ENCODE results near the gene RGS12. TPM values are rescaled to one million over a fixed set of nuclear protein-coding genes. Genes with fewer than 3 reads are reported as not detected.
A peak's percentile ranks its signal among the peaks of the same experiment; 100 is the strongest.
"Not testable (repeated sequence)": the region's sequence is repeated elsewhere in the genome, so short reads cannot be mapped to it uniquely, and the experiment has no call there.

Gene RGS12
- polyA plus RNA-seq, 1 donor: 34.8 TPM

DNA sequence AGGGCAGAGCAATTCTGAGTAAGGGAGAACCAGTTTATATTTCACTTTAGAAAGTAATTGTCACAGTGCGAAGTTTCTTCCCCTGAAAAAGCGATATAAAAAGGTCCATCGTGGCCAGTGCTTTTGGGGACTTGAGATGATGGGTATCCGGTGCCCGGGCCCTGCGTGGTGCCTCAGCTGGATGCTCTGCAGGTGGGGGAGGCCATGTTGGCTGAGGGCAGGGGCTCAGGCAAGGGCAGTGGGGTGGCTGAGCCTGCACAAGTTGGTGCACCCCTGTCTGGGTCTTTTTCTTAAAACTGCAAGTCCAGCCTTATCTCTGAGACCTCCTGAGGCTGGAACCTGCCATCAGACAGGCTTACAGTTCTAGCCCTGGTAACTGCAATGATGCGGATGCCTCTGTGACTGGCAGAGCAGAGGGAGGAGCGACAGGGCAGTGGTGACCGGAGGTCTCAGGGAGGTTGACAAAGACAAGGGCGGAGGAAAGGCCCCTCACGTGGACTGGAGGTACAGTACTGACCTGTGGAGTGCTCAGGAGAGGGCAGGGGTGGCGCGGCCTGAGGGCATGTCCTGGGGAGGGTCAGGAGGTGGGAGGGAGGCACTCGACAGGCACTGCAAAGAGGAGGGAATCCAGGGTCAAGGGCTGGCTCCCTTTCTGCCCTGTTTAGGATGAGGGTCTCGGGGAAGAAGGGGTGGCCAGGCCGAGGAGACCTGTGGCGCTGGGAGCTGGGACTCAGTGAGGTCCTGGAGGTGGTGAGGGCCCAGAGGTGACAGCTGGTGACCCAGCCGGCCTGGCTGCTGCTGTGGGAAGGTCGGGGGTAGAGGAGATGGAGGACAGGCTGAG, 1.8 kb downstream of the RGS12 start:
- DNase-seq (ENCODE audit: low read depth): no peak

DNA sequence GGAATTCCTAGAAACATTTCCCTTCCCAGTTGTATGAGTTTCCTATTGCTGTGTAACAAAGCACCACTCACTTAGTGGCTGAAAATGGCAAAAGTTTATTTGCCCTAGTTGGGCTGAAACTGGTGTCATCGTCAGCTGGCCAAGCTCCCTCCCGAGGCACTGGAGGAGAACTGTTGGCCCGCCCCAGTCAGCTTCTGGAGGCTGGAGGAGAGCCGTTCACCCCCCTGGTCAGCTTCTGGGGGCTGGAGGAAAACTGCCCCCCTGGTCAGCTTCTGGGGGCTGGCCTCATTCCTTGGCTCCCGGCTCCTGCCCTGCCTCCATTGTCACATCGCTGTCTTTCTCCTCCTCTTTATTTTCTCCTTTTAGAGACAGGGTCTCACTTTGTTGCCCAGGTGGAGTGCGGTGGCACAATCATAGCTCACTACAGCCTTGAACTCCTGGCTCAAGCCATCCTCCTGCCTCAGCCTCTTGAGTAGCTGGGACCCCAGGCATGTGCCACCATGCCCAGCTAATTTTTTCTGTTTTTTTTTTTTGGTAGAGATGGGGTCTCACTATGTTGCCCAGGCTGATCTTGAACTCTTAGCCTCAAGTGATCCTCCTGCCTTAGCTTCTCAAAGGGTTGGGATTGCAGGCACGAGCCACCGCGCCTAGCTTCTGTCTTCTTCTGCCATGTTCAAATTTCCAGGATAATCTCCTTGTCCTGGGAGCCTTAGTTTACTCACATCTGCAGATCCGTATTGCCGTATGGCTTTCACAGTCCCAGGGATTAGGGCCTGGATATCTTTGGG, 3.2 kb downstream of the RGS12 start:
- no peak for DNase-seq (ENCODE audit: low read depth)

DNA sequence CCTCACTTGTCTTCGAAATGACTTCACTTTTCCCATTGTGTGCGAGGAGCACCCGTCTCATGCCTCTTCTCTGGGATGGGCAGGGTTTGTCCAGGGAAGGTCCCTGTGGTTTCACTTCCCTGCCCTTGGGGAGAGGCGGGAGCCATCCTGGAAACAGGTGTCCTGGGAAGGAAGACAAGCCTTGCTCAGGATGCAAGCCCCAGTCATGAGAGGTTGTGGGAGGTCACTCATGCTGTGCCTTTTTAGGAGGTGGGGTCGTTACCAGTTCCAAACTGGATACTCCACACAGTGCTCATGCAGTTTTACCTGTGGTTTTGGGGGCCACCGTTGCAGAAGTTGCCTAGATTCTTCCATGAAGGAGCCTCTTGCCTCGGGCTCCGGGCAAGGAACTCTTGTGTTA, 3.8 kb downstream of the RGS12 start:
- no peak for DNase-seq (ENCODE audit: low read depth)

DNA sequence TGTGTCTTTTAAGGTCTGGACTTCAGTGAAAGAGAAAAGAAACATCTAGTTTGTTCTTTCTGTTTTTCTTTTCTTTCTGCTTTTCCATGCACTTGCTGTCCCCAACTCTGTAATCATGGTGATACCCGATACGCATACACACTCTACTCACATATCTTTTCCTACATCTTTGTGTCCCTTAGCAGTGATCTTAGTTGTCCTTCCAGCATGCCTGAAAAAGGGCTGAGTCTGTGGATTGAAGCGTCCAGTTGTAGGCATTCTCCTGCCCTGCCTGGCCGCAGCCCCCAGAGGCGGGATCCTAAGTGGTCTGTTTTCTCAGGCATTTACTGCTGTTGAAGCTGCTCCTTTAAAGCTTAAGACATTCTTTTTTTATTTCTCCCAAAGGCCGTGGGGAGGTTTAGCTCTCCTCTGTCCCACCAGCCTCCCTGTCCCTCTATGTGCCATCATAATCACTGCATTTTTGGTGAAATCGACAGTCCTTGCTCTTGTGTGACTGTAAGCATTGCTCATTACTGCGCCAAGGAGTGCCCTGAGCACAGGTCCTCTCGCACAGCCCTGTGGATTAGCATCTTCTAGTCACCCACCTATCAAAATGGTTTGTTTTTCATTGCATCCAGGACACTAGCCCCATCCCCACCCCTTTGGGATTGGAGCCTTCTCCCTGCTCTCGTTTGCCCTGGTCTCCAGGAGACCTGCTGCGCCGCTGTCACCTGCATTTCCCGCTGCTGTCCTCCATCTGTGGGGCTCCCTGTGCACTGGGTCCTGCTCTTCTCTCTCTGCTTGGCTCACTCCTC, 4.4 kb downstream of the RGS12 start:
- no peak for DNase-seq (ENCODE audit: low read depth)

DNA sequence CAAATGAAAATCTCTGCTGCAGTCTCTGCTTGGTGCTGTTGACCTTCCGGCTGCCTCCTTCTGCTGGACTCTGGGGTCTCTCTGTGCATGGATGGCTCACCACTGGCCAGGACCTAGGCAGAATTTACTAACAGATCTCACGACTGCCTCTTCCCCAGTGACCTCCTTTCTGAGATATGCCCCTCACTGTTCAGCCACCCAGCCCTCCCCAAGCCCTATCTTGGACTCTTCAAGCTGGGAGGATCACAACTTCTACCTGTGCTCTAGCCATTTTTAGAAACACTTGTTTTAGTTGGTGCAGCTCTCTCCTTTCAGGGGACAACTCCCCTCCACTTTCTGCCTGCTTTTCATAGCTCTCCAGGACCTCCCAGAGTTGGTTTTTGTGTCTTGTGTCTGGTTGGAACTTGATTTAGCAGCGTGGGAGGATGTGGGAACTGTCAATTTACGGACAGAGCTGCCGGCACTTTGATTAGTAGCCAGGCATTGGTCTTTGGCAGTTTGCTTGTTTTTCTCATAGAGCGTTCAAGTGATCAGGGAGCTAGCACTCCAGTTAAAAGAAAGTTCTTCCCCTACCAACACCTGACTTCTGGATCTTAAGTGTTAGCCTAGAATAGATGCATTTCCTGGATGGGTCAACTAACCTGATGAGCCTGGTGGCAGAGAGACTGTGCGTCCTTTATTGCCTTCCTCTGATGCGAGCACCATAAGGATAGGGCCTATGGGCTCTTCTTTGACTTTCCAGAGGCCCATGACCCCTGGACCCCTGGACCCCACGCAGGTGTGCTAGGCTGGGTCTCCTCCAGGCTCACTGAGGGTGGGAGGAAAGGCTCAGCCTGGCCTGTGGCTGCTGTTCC, 6.5 kb downstream of the RGS12 start:
- no peak for DNase-seq (ENCODE audit: low read depth)

DNA sequence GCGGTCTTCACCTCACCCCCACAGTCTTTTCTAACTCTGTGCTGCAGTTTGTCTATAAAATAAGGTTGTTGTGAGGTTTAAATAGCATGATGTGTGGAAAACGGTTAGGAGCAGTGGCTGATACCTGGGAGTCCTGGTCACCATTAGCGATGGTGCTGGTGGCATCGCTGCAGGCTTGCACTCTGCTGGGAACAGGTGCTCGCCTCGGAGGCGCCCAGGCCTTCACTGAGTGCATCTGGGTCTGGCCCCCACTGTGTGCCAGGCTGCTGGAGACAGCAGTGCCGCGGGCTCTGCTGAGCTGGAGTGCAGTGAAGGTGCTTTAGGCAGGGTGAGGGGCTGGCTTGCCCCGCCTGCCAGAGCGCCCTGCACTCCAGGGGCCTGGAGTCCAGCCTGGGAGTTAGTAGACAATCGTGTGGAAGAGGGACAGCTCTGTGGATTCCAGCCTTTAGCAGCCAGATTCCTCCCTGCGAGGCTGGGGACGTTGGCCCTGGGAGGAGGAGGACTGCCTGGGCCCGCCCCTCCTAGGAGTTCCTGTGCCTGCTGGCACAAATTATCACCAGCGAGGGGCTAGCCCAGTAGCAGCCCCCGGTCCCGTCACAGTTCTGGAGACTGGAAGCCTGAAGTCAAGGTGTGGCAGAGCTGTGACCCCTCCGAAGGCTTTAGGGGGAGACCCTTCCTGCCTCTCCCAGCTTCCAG, 7.3 kb downstream of the RGS12 start:
- no peak for DNase-seq (ENCODE audit: low read depth)

DNA sequence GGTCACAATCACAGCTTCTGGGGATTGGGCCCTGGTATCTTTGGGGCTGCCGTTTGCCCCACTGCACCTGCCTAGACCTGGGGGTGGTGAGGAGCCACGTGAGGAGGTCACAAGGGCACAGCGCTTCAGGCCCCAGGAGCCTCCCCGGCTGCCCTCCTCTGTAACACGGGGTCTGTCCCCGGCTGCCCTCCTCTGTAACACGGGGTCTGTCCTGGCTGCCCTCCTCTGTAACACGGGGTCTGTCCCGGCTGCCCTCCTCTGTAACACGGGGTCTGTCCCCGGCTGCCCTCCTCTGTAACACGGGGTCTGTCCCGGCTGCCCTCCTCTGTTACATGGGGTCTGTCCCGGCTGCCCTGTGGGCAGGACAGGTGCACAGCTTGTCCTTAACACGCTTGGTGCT, 8.1 kb downstream of the RGS12 start:
- not testable (repeated sequence) for DNase-seq (ENCODE audit: low read depth)

DNA sequence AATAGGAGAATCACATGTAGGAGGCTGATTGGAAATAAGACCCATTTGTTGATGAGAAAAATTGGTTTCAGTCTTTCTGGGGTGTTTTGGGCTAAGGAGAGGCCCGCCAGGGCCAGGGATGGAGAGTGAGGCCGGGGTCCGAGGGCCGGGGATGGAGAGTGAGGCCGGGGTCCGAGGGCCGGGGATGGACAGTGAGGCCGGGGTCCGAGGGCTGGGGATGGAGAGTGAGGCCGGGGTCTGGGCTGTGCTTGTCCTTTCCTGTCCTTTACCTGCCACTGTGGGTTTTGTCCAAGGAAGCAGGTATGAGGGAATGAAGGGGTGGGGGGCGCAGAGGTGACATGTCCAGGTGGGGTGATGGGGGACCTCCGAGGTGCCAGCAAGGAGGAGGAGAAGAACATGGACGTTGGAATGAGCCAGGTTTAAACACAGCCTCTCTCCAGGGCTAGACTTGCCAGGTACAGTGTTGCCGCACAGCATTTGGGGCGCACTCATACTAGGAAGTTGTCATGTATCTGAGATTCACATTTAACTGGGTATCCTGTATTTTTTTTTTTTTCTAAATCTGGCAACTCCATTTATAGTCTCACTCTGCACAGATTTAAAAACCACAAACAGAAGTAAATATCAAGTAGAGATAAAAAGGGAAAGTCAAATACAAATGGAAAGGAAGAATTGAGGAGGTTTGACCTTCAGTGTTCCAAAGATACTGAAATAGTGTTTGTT, 8.8 kb downstream of the RGS12 start:
- no peak for DNase-seq (ENCODE audit: low read depth)

DNA sequence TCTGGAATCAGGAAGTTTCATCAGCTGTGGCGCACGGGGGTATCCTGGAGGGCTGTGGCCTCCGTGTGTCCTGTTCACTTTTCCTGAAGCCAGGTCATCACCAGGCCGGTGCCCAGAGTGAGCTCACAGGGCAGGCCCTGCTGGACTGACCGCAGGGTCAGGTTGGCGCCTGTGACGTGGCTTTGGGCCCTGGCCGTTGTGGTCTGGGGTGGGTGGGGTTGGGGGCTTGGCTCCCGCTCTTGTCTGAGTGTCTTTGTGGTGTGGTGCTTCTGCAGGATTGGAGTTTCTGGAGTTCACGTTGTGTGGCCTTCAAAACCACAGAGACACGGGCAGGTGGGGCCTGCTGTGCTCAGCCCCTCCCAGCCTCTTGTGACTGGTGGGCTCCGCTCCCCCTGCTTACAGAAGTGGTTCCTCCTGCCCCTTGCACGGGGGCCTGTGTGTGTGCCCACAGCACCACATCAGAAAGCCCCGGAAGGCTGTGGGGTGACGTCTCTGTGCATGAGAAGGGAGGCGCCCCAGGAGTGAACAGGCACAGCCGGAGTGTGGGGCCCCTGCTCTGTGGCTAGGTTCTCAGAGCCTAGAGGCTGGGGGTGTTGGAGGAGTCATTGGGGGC, 9.5 kb downstream of the RGS12 start:
- no peak for DNase-seq (ENCODE audit: low read depth)

DNA sequence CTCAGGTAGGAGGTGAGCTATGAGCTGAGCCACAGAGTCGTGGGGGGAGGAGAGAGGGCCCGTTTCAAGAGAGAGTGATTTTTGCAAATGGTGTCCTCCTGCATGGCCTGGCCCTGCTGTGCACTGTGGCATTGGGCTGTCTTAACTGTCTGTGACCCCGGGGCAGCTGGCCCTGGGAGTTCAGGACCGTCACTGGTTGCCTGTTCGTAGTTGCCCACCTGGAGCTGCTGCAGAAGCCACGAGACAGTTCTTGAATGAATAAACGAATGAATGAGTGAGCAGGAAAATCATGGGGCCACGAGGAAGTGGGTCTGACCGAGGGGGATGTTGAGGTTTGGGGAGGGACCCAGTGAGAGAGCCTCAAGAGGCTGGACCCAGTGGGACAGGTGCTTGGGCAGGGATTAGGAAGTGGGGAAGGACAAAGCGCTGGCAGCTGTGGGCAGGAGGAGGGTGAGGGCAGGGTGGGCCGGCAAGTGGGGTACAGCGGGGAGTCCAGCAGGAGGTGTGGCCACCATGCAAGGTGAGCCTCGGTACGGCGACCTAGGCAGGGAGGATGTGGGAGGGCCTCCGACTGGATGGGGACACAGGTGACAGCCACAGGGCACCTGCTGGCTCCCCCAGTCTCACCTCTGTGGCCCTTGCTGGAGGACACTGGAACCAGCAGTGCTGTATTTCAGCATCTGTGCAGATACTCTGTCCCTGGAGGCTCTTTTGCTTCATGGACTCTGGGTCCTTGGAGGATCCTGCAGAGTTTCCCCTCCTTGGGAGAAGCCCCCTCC, 10.2 kb downstream of the RGS12 start:
- no peak for DNase-seq (ENCODE audit: low read depth)

DNA sequence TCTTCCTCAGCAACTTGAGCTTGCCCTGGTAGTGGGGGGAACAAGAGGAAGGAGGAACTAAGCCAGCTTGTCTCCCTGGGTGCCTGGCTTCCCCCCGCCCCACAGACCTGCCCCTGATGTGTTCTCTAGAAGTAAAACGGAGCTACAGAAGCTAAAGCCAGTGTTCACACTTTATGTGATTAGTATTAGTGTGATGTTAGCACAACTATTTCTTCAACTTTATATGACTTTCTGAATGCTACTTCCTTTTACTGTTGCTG, 10.7 kb downstream of the RGS12 start:
- DNase-seq (ENCODE audit: low read depth): no peak

DNA sequence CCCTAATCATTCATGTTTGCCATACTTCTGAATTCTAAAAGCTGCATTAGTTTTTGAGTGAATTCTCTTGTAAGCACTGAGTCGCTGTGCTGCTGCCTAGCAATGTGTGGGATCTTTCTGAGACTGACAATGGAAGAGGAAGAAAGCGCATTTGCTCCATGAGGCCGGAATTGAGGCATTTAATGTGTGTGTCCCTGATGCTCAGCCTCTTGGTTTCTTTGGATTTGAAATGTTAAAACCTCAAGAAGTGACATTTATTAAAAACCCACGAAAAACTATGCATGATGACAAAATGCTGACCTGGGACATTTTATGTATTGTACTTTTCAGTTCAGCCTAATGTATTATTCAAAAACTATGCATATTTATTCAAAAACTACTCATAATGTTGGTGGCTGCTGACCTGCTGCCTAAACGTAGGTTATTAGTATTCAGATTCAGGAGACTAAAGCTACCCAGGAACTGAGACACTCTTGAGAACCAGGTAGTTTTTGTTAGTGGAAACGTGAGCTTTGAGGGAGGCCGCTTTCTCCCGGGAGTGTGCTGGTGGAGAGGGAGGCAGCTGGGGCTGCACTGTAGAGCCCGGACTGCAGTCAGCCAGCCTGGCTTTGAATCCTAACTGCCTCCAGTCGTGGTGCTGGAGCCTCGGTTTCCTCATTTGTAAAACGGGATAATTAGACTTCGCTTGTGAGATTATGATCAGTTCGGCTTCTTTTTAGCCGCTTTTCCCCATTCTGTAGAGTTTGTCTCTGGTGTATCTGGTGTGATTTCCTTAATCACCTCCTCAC, 11.3 kb downstream of the RGS12 start:
- DNase-seq (ENCODE audit: low read depth): no peak

DNA sequence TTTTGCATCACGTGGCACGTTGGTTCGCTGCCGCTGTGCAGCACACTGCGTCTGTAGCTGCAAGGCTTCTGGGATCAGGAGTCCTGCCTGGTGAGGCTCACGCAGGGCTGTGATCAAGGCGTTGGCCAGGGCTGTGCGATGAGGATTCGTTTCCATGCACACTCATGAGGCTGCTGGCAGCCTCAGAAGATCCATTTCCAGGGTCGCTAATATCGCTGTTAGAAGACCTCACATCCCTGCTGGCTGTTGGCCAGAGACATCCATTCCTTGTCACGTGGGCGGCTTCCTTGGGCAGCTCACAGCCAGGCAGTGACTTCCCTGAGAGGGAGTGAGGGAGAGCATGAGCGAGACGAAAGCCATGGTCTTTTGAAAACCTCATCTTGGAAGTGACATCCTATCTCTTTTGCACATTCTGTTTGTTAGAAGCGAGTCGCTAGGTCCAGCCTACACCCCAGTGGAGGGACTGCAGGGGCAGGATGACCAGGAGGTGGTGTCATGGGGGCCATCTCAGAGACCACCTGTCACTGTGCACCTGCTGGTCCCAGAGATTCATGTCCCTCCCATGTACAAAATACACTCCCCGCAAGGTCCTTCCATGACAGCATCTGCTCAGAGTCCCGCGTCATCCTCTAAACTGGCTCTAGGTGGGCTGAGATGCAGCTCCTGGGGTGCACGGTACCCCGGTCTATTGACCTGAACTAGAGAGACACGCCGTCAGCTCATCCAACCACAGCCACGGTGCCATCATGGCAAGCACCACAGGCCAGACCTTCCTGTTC, 12.2 kb downstream of the RGS12 start:
- DNase-seq (ENCODE audit: low read depth): peak; percentile 25

DNA sequence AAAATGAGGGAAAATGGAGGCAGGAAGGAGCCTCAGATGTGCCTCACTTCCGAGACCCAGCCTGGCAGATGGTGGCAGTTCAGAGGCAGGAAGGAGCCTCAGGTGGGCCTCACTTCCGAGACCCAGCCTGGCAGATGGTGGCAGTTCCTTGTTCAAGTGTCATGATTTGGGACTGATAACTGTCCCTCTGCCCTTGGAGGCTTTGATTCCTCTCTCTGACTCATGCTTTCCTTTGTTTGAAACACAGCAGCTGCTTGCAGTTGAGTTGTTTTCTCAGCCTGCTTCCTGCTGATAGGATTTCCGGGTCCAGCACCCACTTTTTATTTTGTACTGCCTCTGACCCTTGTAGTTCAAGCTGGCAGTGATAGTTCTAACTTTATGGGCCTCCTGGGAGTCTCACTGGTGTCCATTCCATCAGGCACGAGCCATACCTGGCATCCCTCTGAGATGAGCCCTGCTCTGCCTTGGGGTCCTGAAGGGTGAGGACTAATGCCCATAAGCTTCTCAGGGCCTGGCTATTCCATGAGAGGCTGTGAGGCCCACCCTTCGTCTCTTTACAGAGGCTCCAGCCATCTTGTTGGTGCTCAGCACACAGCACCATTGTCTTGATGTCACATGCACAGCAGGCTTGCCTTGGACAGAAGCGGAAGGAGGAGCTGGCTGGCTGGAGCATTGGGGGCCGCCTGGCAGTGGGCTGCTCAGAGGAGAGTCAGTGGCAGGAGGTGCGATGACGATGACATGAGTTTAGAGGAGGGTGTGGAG, 13.0 kb downstream of the RGS12 start:
- no peak for DNase-seq (ENCODE audit: low read depth)

DNA sequence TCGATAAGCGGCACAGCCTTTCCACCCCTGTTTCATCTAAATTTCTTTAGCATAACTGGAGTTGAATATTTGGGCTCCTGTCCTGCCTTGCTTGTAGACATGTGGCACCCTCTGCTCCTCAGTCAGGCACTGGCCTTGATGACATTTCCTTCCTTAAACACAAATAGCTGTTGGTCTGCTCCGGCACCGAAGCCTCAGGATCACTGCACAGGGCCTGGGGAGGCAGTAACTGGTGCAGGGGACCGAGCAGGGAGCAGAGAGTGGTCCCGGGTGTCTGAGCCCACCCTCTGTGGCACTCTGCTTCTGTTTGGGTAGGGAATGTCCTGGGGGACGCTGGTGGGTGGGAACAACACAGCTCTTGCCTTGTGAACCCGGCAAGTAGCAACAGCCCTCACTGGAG, 13.6 kb downstream of the RGS12 start:
- no peak for DNase-seq (ENCODE audit: low read depth)

DNA sequence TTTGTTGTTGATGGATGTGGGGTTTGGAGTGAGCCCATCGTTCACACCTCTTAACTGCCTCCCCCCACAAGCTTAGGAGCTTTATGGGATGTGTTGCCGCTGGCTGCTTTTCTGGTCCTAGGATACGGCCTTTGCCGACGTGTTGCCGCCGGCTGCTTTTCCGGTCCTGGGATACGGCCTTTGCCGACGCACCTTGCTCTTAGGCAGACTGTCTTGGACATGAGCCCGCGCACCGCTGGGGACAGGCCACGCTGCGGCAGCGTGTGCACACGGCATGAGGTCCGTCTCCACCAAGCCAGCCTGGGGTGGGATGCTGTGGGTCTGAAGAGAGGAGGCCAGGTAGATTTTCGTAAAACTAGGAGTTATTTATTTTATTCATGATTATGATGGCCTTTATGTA, 14.2 kb downstream of the RGS12 start:
- DNase-seq (ENCODE audit: low read depth): no peak

DNA sequence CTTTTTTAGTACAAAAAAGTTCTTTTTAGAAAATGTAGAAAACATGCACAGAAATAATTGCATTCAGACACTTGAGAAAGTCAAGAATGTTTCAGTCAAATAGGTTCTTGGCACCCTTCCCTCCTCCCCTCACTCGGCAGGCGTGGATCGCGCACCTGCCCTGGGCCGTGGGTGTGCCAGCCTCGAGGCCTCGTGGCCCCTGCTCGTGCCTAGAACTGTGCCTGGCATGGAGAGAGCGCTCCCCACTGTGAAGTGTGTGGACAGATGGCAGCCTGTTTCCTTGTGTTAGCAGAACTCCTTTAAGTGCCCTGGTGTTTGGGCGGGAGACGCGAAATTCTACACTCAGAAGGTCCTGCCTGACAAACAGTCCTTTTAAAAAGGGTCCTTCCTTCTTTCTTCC, 14.7 kb downstream of the RGS12 start:
- no peak for DNase-seq (ENCODE audit: low read depth)

All from forelimb muscle (tissue), 1 donor.